ENCODE results near the gene CDK14. TPM values are rescaled to one million over a fixed set of nuclear protein-coding genes. Genes with fewer than 3 reads are reported as not detected.

The CDK14 gene
- total and polyA plus RNA-seq, 2 of the 8 experiments (the other 6 are each of a cell fraction or from before 2014, with no cell fraction given) = 5.5 to 47.3 TPM

GRCh38 chr7:90607196-90607595, 11.1 kb downstream of the CDK14 start:
- no peak overlapping the region for H4K8ac ChIP-seq (ENCODE audit: extremely low read depth, insufficient read depth, low read length)
- FAIRE-seq = no peak
- H3K4me2 ChIP-seq (ENCODE audit: insufficient read depth in 1 of 2, low read depth in 2 of 2, low read length in 2 of 2) = no peak overlapping the region
- H3K56ac ChIP-seq (replicated peaks; ENCODE audit: insufficient read length, low read depth, low read length) = no peak overlapping the region
- H4K20me1 ChIP-seq (replicated peaks in 1 of 2; ENCODE audit: control insufficient read depth in 1 of 2, insufficient read depth in 2 of 2, low read length in 2 of 2) = no peaks in the 10 kb centered on the region
- H3K79me1 ChIP-seq (ENCODE audit: low read depth, low read length) = no peaks in the 10 kb centered on the region
- no peaks in the 10 kb centered on the region for H3K4me1 ChIP-seq (replicated peaks in 1 of 4; ENCODE audit: control insufficient read depth in 3 of 4, insufficient read depth in 4 of 4, low read length in 3 of 4)
- H2BK120ac ChIP-seq (replicated peaks; ENCODE audit: low read depth, low read length) = no peak overlapping the region
- H3K27ac ChIP-seq (ENCODE audit: low read depth, low read length) = no peak overlapping the region
- no peaks in the 10 kb centered on the region for H3K27me3 ChIP-seq (replicated peaks in 1 of 4; ENCODE audit: control insufficient read depth in 3 of 4, extremely low read depth in 1 of 4, insufficient read depth in 3 of 4, low read length in 3 of 4)
- TF ChIP-seq TCF12 (IDR thresholded peaks at IDR 0.05; ENCODE audit: low read depth, low read length) = no peak
- no peak for TF ChIP-seq TAF7 (optimal IDR thresholded peaks at IDR 0.05; ENCODE audit: borderline replicate concordance, low read depth, low read length)
- TF ChIP-seq SP2 (IDR thresholded peaks at IDR 0.05; ENCODE audit: low read length) = no peak
- TF ChIP-seq MAFK (IDR thresholded peaks at IDR 0.05; ENCODE audit: low read depth, low read length) = no peak
- TF ChIP-seq POU5F1 (IDR thresholded peaks at IDR 0.05; ENCODE audit: low read depth, low read length) = no peak
- no peak for TF ChIP-seq JUN (IDR thresholded peaks at IDR 0.05; ENCODE audit: low read depth, low read length)
- TF ChIP-seq KDM1A (IDR thresholded peaks at IDR 0.05; ENCODE audit: borderline replicate concordance, low read length) = no peak
- no peak for TF ChIP-seq POLR2A (IDR thresholded peaks at IDR 0.05; ENCODE audit: control extremely low read depth in 1 of 2, low read depth in 2 of 2, low read length in 2 of 2)
- H3K18ac ChIP-seq (ENCODE audit: extremely low read depth, low read length) = no peak overlapping the region
- H3K79me2 ChIP-seq (ENCODE audit: control insufficient read depth in 1 of 2, insufficient read depth in 2 of 2, low read length in 2 of 2) = peaks cover 0 to 32% of the 10 kb centered on the region in 2 experiments; a peak in 2 of 4 replicates
- H3K4ac ChIP-seq (replicated peaks; ENCODE audit: insufficient read length, low read depth, low read length) = no peak overlapping the region
- POLR2A ChIA-PET (ENCODE audit: partially characterized antibody) = no interaction called here
- no peak overlapping the region for H2BK15ac ChIP-seq (ENCODE audit: low read length)
- no peak overlapping the region for H2BK5ac ChIP-seq (ENCODE audit: low read depth, low read length)
- no peak overlapping the region for H2AK5ac ChIP-seq (ENCODE audit: low read depth, low read length)
- CTCF ChIA-PET (ENCODE audit: partially characterized antibody) = interaction anchor here (0.8 to 2.0 kb wide), 3 partner anchors 19 to 169 kb away, joined by 4 to 7 read pairs (median 4); no protein-coding TSS in a partner anchor
- H4K91ac ChIP-seq (replicated peaks; ENCODE audit: insufficient read length, low read length) = no peak overlapping the region
- H3K23ac ChIP-seq (ENCODE audit: insufficient read length) = no peak overlapping the region
- H2AFZ ChIP-seq (ENCODE audit: low read length) = no peak overlapping the region
- H4K5ac ChIP-seq (ENCODE audit: insufficient read length, low read depth, low read length) = no peak overlapping the region
- H2BK12ac ChIP-seq (ENCODE audit: low read depth, low read length) = no peak overlapping the region
- no peaks in the 10 kb centered on the region for H3K23me2 ChIP-seq (ENCODE audit: low read depth, low read length)
- no peaks in the 10 kb centered on the region for H3K9me3 ChIP-seq (ENCODE audit: insufficient read depth in 2 of 2, low read depth in 1 of 2, low read length in 1 of 2)
- no peak overlapping the region for H2BK20ac ChIP-seq (ENCODE audit: low read length)
- no peak for DNase-seq (ENCODE audit: low read depth in 1 of 2, low spot score in 2 of 2)
- H3K36me3 ChIP-seq (ENCODE audit: control insufficient read depth in 2 of 4, insufficient read depth in 4 of 4, low read length in 3 of 4) = no peaks in the 10 kb centered on the region
- no peak overlapping the region for H3K4me3 ChIP-seq (ENCODE audit: extremely low read depth in 1 of 4, insufficient read depth in 2 of 4, low read depth in 3 of 4, low read length in 4 of 4)
- whole genome bisulfite sequencing, 2 experiments (ENCODE audit: extremely low coverage in 1 of 2, insufficient coverage in 1 of 2, insufficient read length in 1 of 2, insufficient replicate concordance in 2 of 2, low coverage in 1 of 2, low lambda C conversion rate in 2 of 2, missing lambda C conversion rate in 1 of 2) = 100% methylated on average over 1 of the region's 1 CpG; no CpG with 5 or more reads in 1 of the 2 experiments
- no peak overlapping the region for H3K9ac ChIP-seq (replicated peaks in 1 of 4; ENCODE audit: extremely low read depth in 1 of 4, low read depth in 3 of 4, low read length in 3 of 4)
- no peak overlapping the region for H3K14ac ChIP-seq (ENCODE audit: insufficient read length)
